HepG2 (cell line): ENCODE results near the gene MTG1. TPM values are rescaled to one million over a fixed set of nuclear protein-coding genes. Genes with fewer than 3 reads are reported as not detected.
A peak's percentile ranks its signal among the peaks of the same experiment; 100 is the strongest.

Experiments
- ARNT2 ChIP-seq: sonication (generic); formaldehyde crosslinking; IDR thresholded peaks from 2 replicates; pipeline ENCODE4 v1.8.0; 2022; ENCODE audit warnings: mild to moderate bottlenecking, low read depth, missing genetic modification reagents, moderate library complexity
- ETV5 ChIP-seq: IDR thresholded peaks from 2 replicates; pipeline ENCODE4 v1.6.1; 2018; ENCODE audit warnings: missing biosample characterization, missing genetic modification reagents, inconsistent platforms, borderline replicate concordance
- GABPA ChIP-seq, 2 experiments: IDR thresholded peaks; 2 replicates each; pipeline ENCODE4 v1.6.1; 2011 to 2016; ENCODE audit warnings: low read depth in 2 of 2, low read length in 1 of 2, missing biosample characterization in 1 of 2, missing genetic modification characterization in 1 of 2
- HOXA5 ChIP-seq: sonication (generic); formaldehyde crosslinking; IDR thresholded peaks from 2 replicates; pipeline ENCODE4 v1.4.0; 2020; ENCODE audit warnings: missing genetic modification reagents
- ISL2 ChIP-seq: sonication (generic); formaldehyde crosslinking; IDR thresholded peaks from 2 replicates; pipeline ENCODE4 v1.5.0; 2020; ENCODE audit warnings: missing genetic modification reagents
- KAT7 ChIP-seq: IDR thresholded peaks from 2 replicates; pipeline ENCODE4 v1.6.1; 2018; ENCODE audit warnings: borderline replicate concordance, missing compliant biosample characterization
- KDM2A ChIP-seq: sonication (generic); formaldehyde crosslinking; IDR thresholded peaks from 2 replicates; pipeline ENCODE4 v1.4.0; 2020; ENCODE audit warnings: low read depth, missing genetic modification reagents, borderline replicate concordance
- MIER2 ChIP-seq: IDR thresholded peaks from 2 replicates; pipeline ENCODE4 v1.6.1; 2016; ENCODE audit warnings: missing biosample characterization, missing genetic modification reagents
- MLLT10 ChIP-seq: sonication (generic); formaldehyde crosslinking; IDR thresholded peaks from 2 replicates; pipeline ENCODE4 v1.4.0; 2020; ENCODE audit warnings: missing genetic modification reagents
- NRL ChIP-seq: sonication (generic); formaldehyde crosslinking; IDR thresholded peaks from 2 replicates; pipeline ENCODE4 v1.5.0; 2020; ENCODE audit warnings: missing genetic modification reagents, mild to moderate bottlenecking, moderate library complexity, borderline replicate concordance
- RORA ChIP-seq: sonication (generic); formaldehyde crosslinking; IDR thresholded peaks from 2 replicates; pipeline ENCODE4 v1.5.0; 2020; ENCODE audit warnings: mild to moderate bottlenecking, missing genetic modification reagents, moderate library complexity
- SOX5 ChIP-seq: IDR thresholded peaks from 2 replicates; pipeline ENCODE4 v1.6.1; 2016; ENCODE audit warnings: borderline replicate concordance
- YEATS4 ChIP-seq: sonication (generic); formaldehyde crosslinking; IDR thresholded peaks from 2 replicates; pipeline ENCODE4 v1.4.0; 2020; ENCODE audit warnings: missing genetic modification reagents, borderline replicate concordance
- ZMYM3 ChIP-seq: sonication (generic); formaldehyde crosslinking; IDR thresholded peaks from 2 replicates; pipeline ENCODE4 v1.5.1; 2020; ENCODE audit warnings: mild to moderate bottlenecking, missing genetic modification reagents
- ZNF12 ChIP-seq: sonication (generic); formaldehyde crosslinking; IDR thresholded peaks from 2 replicates; pipeline ENCODE4 v1.5.0; 2020; ENCODE audit warnings: missing genetic modification reagents
- ZNF143 ChIP-seq: sonication (generic); formaldehyde crosslinking; IDR thresholded peaks from 2 replicates; pipeline ENCODE4 v1.4.0; 2020; ENCODE audit warnings: missing genetic modification reagents
- ZNF207 ChIP-seq: fragments of 450-650 bp; IDR thresholded peaks from 2 replicates; pipeline ENCODE4 v1.6.1; 2016; ENCODE audit warnings: antibody characterized with exemption, borderline replicate concordance
- ZNF230 ChIP-seq: sonication (generic); formaldehyde crosslinking; IDR thresholded peaks from 2 replicates; pipeline ENCODE4 v1.4.0; 2020; ENCODE audit warnings: mild to moderate bottlenecking, missing genetic modification reagents
- ZNF335 ChIP-seq: sonication (generic); formaldehyde crosslinking; IDR thresholded peaks from 2 replicates; pipeline ENCODE4 v1.4.0; 2020; ENCODE audit warnings: missing genetic modification reagents
- ZNF430 ChIP-seq: sonication (generic); formaldehyde crosslinking; IDR thresholded peaks from 2 replicates; pipeline ENCODE4 v1.9.0; 2021; ENCODE audit warnings: mild to moderate bottlenecking, missing genetic modification reagents
- ZNF431 ChIP-seq: sonication (generic); formaldehyde crosslinking; IDR thresholded peaks from 2 replicates; pipeline ENCODE4 v1.9.0; 2022; ENCODE audit warnings: missing genetic modification reagents, low read depth, mild to moderate bottlenecking, borderline replicate concordance
- polyA plus RNA-seq, 8 experiments: library from polyadenylated mRNA; depleted of rRNA in 3 of 8; stranded (reverse) in 7 of 8; unstranded in 1 of 8; fragments of >200 nt; fragmentation: Illumina TruSeq in 4 of 8; extraction: Trizol in 4 of 8; gene quantifications; 2 replicates each; pipeline versions ENCODE4 v1.2.1 to v1.2.3, GENCODE V29; 2011 to 2016; ENCODE audit warnings: low read depth in 4 of 8, missing spikeins in 1 of 8, mixed read lengths in 1 of 8; ENCODE audit not compliant: insufficient read depth in 1 of 8
- total RNA-seq, 5 experiments: library from RNA; depleted of rRNA; stranded (reverse); fragments of >200 nt; fragmentation: Illumina TruSeq; extraction: Trizol; gene quantifications; 2 replicates each; pipeline ENCODE4 v1.2.3, GENCODE V29; 2016; ENCODE audit warnings: low read depth in 1 of 5
- TF ChIP-seq, protein P1 (sequence below): sonication (generic); formaldehyde crosslinking; IDR thresholded peaks from 2 replicates; pipeline ENCODE4 v1.5.0; 2020; ENCODE audit warnings: mild to moderate bottlenecking, missing genetic modification reagents
- TF ChIP-seq, protein P2 (sequence below): sonication (generic); formaldehyde crosslinking; IDR thresholded peaks from 2 replicates; pipeline ENCODE4 v1.5.0; 2020; ENCODE audit warnings: missing genetic modification reagents, mild to moderate bottlenecking, borderline replicate concordance
- TF ChIP-seq, protein P3 (sequence below): sonication (generic); formaldehyde crosslinking; IDR thresholded peaks from 2 replicates; pipeline ENCODE4 v1.8.0; 2022; ENCODE audit warnings: low read depth, missing genetic modification reagents
- TF ChIP-seq, protein P4 (sequence below): IDR thresholded peaks from 2 replicates; pipeline ENCODE4 v1.6.1; 2012; ENCODE audit warnings: low read depth, low read length, improper control_type of control experiment

MTG1 gene
- total and polyA plus RNA-seq, 2 of the 13 experiments (the other 11 are each of a cell fraction or from before 2014, with no cell fraction given) = 42.0 to 103 TPM

DNA sequence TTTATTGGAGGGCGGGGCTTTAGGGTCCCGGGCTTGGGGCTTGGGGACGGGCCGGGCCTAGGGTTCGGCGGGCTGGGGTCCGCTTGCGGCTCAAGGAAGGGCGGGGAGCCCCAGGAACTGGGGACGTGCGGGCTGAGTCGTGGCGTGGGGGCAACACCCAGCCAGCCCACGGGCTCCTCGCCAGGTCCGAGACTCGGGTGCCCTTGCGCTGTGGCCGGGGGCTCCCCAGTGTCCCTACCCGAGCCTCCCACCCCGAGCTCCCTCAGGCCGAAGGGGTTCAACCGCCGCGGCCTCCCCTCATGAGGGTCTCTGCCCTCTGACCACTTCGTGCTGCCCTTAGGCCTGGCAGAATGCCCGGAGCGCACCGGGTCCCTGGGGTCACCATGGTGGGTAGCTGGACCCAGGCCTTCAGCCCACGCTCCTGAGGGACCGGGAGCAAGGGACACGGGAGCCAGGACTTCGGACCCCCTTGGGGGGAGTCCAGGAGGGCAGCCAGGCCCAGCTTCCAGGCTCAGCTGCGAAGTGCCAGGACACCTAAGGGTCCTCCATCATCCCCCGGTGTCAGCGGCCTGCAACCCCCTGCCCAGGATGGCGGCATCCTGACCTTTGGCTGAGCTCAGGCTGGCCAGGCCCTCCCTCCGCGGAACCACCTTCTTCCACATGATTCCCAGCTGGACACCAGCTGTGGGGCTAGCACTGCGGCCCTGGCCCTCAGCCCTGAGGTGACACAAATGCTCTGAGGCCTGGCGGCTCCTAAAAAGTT is 35.6 kb upstream of the MTG1 start (continued):
- TF ChIP-seq, protein P1, sequence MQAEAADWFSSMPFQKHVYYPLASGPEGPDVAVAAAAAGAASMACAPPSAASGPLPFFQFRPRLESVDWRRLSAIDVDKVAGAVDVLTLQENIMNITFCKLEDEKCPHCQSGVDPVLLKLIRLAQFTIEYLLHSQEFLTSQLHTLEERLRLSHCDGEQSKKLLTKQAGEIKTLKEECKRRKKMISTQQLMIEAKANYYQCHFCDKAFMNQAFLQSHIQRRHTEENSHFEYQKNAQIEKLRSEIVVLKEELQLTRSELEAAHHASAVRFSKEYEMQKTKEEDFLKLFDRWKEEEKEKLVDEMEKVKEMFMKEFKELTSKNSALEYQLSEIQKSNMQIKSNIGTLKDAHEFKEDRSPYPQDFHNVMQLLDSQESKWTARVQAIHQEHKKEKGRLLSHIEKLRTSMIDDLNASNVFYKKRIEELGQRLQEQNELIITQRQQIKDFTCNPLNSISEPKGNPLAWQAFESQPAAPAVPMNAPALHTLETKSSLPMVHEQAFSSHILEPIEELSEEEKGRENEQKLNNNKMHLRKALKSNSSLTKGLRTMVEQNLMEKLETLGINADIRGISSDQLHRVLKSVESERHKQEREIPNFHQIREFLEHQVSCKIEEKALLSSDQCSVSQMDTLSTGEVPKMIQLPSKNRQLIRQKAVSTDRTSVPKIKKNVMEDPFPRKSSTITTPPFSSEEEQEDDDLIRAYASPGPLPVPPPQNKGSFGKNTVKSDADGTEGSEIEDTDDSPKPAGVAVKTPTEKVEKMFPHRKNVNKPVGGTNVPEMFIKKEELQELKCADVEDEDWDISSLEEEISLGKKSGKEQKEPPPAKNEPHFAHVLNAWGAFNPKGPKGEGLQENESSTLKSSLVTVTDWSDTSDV = no peak
- 0 out of 2 replicates have a peak, but pooled peaks have one; percentile 17 for TF ChIP-seq KDM2A
- TF ChIP-seq ZNF230 = no peak
- peak; percentile 33; the same call in 1 of the 2 replicates for TF ChIP-seq ZMYM3
- no peak for TF ChIP-seq ZNF143 (CRISPR knock-in tag)
- TF ChIP-seq ISL2 = no peak
- 0 out of 2 replicates have a peak, but pooled peaks have one; percentile 39 for TF ChIP-seq ZNF431 (CRISPR knock-in tag)
- TF ChIP-seq NRL (CRISPR knock-in tag) = peak; percentile 27; the same call in 1 of the 2 replicates
- TF ChIP-seq YEATS4 = peak; percentile 63; the same call in 1 of the 2 replicates
- 0 out of 2 replicates have a peak, but pooled peaks have one; percentile 11 for TF ChIP-seq ZNF12
- no peak for TF ChIP-seq ZNF335 (CRISPR knock-in tag)
- no peak for TF ChIP-seq ZNF430 (CRISPR knock-in tag)
- TF ChIP-seq, protein P2, sequence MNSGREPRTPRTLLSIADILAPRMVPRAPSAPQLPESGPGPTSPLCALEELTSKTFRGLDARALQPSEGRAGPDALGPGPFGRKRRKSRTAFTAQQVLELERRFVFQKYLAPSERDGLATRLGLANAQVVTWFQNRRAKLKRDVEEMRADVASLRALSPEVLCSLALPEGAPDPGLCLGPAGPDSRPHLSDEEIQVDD (CRISPR knock-in tag) = 0 out of 2 replicates have a peak, but pooled peaks have one; percentile 19
- TF ChIP-seq KAT7 = no peak
- TF ChIP-seq ETV5 = no peak
- TF ChIP-seq, protein P3, sequence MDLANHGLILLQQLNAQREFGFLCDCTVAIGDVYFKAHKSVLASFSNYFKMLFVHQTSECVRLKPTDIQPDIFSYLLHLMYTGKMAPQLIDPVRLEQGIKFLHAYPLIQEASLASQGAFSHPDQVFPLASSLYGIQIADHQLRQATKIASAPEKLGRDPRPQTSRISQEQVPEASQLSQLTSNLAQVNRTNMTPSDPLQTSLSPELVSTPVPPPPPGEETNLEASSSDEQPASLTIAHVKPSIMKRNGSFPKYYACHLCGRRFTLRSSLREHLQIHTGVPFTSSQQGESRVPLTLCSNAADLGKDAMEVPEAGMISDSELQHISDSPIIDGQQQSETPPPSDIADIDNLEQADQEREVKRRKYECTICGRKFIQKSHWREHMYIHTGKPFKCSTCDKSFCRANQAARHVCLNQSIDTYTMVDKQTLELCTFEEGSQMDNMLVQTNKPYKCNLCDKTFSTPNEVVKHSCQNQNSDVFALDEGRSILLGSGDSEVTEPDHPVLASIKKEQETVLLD (CRISPR knock-in tag) = no peak
- TF ChIP-seq MLLT10 (CRISPR knock-in tag) = no peak
- TF ChIP-seq, protein P4, sequence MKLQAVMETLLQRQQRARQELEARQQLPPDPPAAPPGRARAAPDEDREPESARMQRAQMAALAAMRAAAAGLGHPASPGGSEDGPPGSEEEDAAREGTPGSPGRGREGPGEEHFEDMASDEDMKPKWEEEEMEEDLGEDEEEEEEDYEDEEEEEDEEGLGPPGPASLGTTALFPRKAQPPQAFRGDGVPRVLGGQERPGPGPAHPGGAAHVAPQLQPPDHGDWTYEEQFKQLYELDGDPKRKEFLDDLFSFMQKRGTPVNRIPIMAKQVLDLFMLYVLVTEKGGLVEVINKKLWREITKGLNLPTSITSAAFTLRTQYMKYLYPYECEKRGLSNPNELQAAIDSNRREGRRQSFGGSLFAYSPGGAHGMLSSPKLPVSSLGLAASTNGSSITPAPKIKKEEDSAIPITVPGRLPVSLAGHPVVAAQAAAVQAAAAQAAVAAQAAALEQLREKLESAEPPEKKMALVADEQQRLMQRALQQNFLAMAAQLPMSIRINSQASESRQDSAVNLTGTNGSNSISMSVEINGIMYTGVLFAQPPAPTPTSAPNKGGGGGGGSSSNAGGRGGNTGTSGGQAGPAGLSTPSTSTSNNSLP = no peak
- TF ChIP-seq SOX5 = no peak
- no peak for TF ChIP-seq GABPA (IDR thresholded peaks at IDR 0.05; ENCODE audit: low read depth, low read length)
- TF ChIP-seq GABPA (CRISPR knock-in tag; IDR thresholded peaks at IDR 0.05; ENCODE audit: low read depth) = no peak
- TF ChIP-seq RORA (CRISPR knock-in tag) = no peak
- TF ChIP-seq ZNF207 = no peak
- TF ChIP-seq MIER2 = no peak
- TF ChIP-seq HOXA5 = no peak
- no peak for TF ChIP-seq ARNT2 (CRISPR knock-in tag)
